CD4-positive, alpha-beta T cell treated with Interleukin-2 at 100 ng/mL for 4 hours (primary cell): ENCODE data around the gene RALY.

ENCODE experiments used
- DNase-seq: peaks from one replicate; pipeline ENCODE4 v3.0.0-alpha.2; 2020; ENCODE audit warnings: low spot score

Gene RALY

GRCh38 chr20:34076952-34077351 lies 83.2 kb downstream of the RALY start:
- no peak for DNase-seq

- no peak for DNase-seq
Observed at GRCh38 chr20:34078540-34078939, 84.8 kb downstream of the RALY start.

- no peak for DNase-seq
Observed at GRCh38 chr20:34079818-34080217, 86.1 kb downstream of the RALY start.

GRCh38 chr20:34082232-34082887 lies 88.6 kb downstream of the RALY start:
- no peak for DNase-seq

- DNase-seq: no peak
Observed at GRCh38 chr20:34083137-34083536, 89.4 kb downstream of the RALY start.

- no peak for DNase-seq
Observed at GRCh38 chr20:34083781-34084180, 90.1 kb downstream of the RALY start.

GRCh38 chr20:34084227-34084923 lies 90.7 kb downstream of the RALY start:
- no peak for DNase-seq

GRCh38 chr20:34085544-34086040 lies 91.9 kb downstream of the RALY start:
- DNase-seq: no peak

GRCh38 chr20:34088305-34089174 lies 94.8 kb downstream of the RALY start:
- DNase-seq: no peak

- DNase-seq: no peak
Observed at GRCh38 chr20:34089175-34089479, 95.4 kb downstream of the RALY start.

- no peak for DNase-seq
Observed at GRCh38 chr20:34089655-34090345, 96.1 kb downstream of the RALY start.

GRCh38 chr20:34090645-34091044 lies 96.9 kb downstream of the RALY start:
- no peak for DNase-seq

- no peak for DNase-seq
Observed at GRCh38 chr20:34091637-34092200, 98.0 kb downstream of the RALY start.

GRCh38 chr20:34093895-34094294 lies 100.2 kb downstream of the RALY start:
- DNase-seq: no peak

GRCh38 chr20:34095825-34096224 lies 102.1 kb downstream of the RALY start:
- no peak for DNase-seq

GRCh38 chr20:34096699-34097444 lies 103.2 kb downstream of the RALY start:
- no peak for DNase-seq

GRCh38 chr20:34098570-34098969 lies 104.9 kb downstream of the RALY start:
- no peak for DNase-seq

- no peak for DNase-seq
Observed at GRCh38 chr20:34099675-34100074, 106.0 kb downstream of the RALY start.

- DNase-seq: no peak
Observed at GRCh38 chr20:34100576-34100975, 106.9 kb downstream of the RALY start.

- no peak for DNase-seq
Observed at GRCh38 chr20:34102342-34102741, 108.6 kb downstream of the RALY start.

GRCh38 chr20:34104059-34104458 lies 110.3 kb downstream of the RALY start:
- no peak for DNase-seq
